Naive thymus-derived CD4-positive, alpha-beta T cell (primary cell): ENCODE measurements around the gene SPP2. TPM values are rescaled to one million over a fixed set of nuclear protein-coding genes. Genes with fewer than 3 reads are reported as not detected.

ENCODE experiments used
- ATAC-seq: fragments of 150-1000 bp; cut with Tn5 transposase; 2 replicates; pipeline ENCODE4 v1.10.0; 2021; ENCODE audit warnings: mild to moderate bottlenecking, moderate library complexity
- CTCF ChIA-PET: fragments of 350-600 bp; sonication (Branson Sonifier 250); formaldehyde crosslinking; loops from one replicate; lab custom pipeline; 2021; ENCODE audit warnings: antibody characterized with exemption; lab: Charles Lee
- POLR2A ChIA-PET: fragments of 350-600 bp; sonication (Branson Sonifier 250); formaldehyde crosslinking; loops from one replicate; lab custom pipeline; 2021; ENCODE audit warnings: antibody characterized with exemption, inconsistent platforms; lab: Charles Lee
- DNase-seq, 9 donors: peaks; one replicate each; pipeline versions ENCODE4 v3.0.0 to v3.0.0-alpha.2; 2020 to 2022; ENCODE audit warnings: mixed read lengths in 1 of 9
- H3K27ac ChIP-seq: one replicate; pipeline ENCODE4 v1.7.0; 2013; ENCODE audit warnings: mild to moderate bottlenecking, low read depth, low read length, moderate library complexity
- H3K27me3 ChIP-seq, 2 donors: one replicate each; pipeline ENCODE4 v1.7.0; 2013; ENCODE audit warnings: low read length in 2 of 2, mild to moderate bottlenecking in 2 of 2, moderate library complexity in 2 of 2; ENCODE audit not compliant: control insufficient read depth in 2 of 2, insufficient read depth in 2 of 2
- H3K36me3 ChIP-seq, 3 experiments: 1 replicate in 2 of 3; 2 replicates in 1 of 3; pipeline ENCODE4 v1.7.0; 2013; ENCODE audit warnings: low read length in 3 of 3, mild to moderate bottlenecking in 3 of 3, moderate library complexity in 1 of 3; ENCODE audit not compliant: insufficient read depth in 3 of 3, control insufficient read depth in 2 of 3
- H3K4me1 ChIP-seq, 2 donors: one replicate each; pipeline ENCODE4 v1.7.0; 2013; ENCODE audit warnings: low read length in 2 of 2, mild to moderate bottlenecking in 2 of 2, moderate library complexity in 1 of 2; ENCODE audit not compliant: control insufficient read depth in 2 of 2, insufficient read depth in 2 of 2
- H3K4me3 ChIP-seq: 2 replicates; pipeline ENCODE4 v1.7.0; 2013; ENCODE audit warnings: mild to moderate bottlenecking, low read length
- H3K9me3 ChIP-seq, 3 experiments: 1 replicate in 2 of 3; 2 replicates in 1 of 3; pipeline ENCODE4 v1.7.0; 2013; ENCODE audit warnings: low read length in 3 of 3; ENCODE audit not compliant: control insufficient read depth in 2 of 3
- H3K27ac Mint-ChIP-seq, 9 donors: one replicate each; pipeline ENCODE4 v1.8.0; 2020 to 2022; ENCODE audit warnings: mixed read lengths in 9 of 9, mild to moderate bottlenecking in 8 of 9, moderate library complexity in 5 of 9, inconsistent platforms in 2 of 9
- H3K27me3 Mint-ChIP-seq, 5 donors: one replicate each; pipeline ENCODE4 v1.8.0; 2021 to 2022; ENCODE audit warnings: mixed read lengths in 5 of 5, mild to moderate bottlenecking in 1 of 5
- H3K36me3 Mint-ChIP-seq, 5 donors: one replicate each; pipeline ENCODE4 v1.8.0; 2020 to 2022; ENCODE audit warnings: mixed read lengths in 5 of 5, mild to moderate bottlenecking in 3 of 5, inconsistent platforms in 1 of 5
- H3K4me1 Mint-ChIP-seq, 7 donors: one replicate each; pipeline ENCODE4 v1.8.0; 2020 to 2022; ENCODE audit warnings: mixed read lengths in 7 of 7, mild to moderate bottlenecking in 3 of 7, inconsistent platforms in 1 of 7
- H3K4me3 Mint-ChIP-seq, 10 donors: one replicate each; pipeline ENCODE4 v1.8.0; 2020 to 2022; ENCODE audit warnings: mild to moderate bottlenecking in 10 of 10, mixed read lengths in 10 of 10, moderate library complexity in 6 of 10, inconsistent platforms in 2 of 10
- H3K9me3 Mint-ChIP-seq, 11 donors: one replicate each; pipeline ENCODE4 v1.8.0; 2020 to 2022; ENCODE audit warnings: mixed read lengths in 11 of 11, mild to moderate bottlenecking in 4 of 11, inconsistent platforms in 1 of 11, moderate library complexity in 1 of 11
- intact Hi-C, 2 donors: fragments of 100-400 bp; cut with micrococcal nuclease; formaldehyde crosslinking; loops; one replicate each; pipeline ENCODE4 v1.15.1; 2023
- polyA plus RNA-seq, 2 donors: library from polyadenylated mRNA; unstranded; fragments of 300-500 nt; fragmentation: Illumina TruSeq; gene quantifications; one replicate each; pipeline ENCODE4 v1.2.3, GENCODE V29; 2021
- total RNA-seq, 6 experiments: library from RNA in 5 of 6; stranded (reverse) in 5 of 6; gene quantifications; 1 replicate in 5 of 6; 2 replicates in 1 of 6; pipeline ENCODE4 v1.2.3 and lab custom pipeline; 2021 to 2026

Gene SPP2
- total and polyA plus RNA-seq, 7 experiments from 2014 or later, result not detected

GRCh38 chr2:234047361-234047760 lies 3.1 kb upstream of the SPP2 start:
- intact Hi-C loops, result no loop called here
- no peaks in the 10 kb centered on the region for H3K4me1 ChIP-seq
- no peak overlapping the region for H3K4me3 Mint-ChIP-seq
- no peak overlapping the region for H3K27ac Mint-ChIP-seq
- ATAC-seq, result no peak
- H3K9me3 ChIP-seq, result no peaks in the 10 kb centered on the region
- no peak overlapping the region for H3K4me3 ChIP-seq
- no peaks in the 10 kb centered on the region for H3K27me3 ChIP-seq
- DNase-seq, result no peak
- peaks cover 2 to 12% (median 4%) of the 10 kb centered on the region in 7 donors for H3K4me1 Mint-ChIP-seq
- ChIA-PET POLR2A (no interaction called here), CTCF (no interaction called here)
- peaks cover 0 to 8% (median 0%) of the 10 kb centered on the region in 11 donors for H3K9me3 Mint-ChIP-seq
- no peaks in the 10 kb centered on the region for H3K36me3 ChIP-seq
- H3K36me3 Mint-ChIP-seq, result no peaks in the 10 kb centered on the region
- H3K27me3 Mint-ChIP-seq, result peaks cover 0 to 52% (median 0%) of the 10 kb centered on the region in 5 donors
- H3K27ac ChIP-seq, result no peak overlapping the region

GRCh38 chr2:234048049-234048448 lies 2.5 kb upstream of the SPP2 start:
- Mint-ChIP-seq H3K36me3 (no peaks in the 10 kb centered on the region), H3K4me3 (no peak overlapping the region), H3K27me3 (peaks cover 0 to 51% (median 0%) of the 10 kb centered on the region in 5 donors), H3K27ac (no peak overlapping the region), H3K9me3 (peaks cover 0 to 11% (median 0%) of the 10 kb centered on the region in 11 donors), H3K4me1 (peaks cover 2 to 12% (median 4%) of the 10 kb centered on the region in 7 donors)
- Histone ChIP-seq H3K36me3 (no peaks in the 10 kb centered on the region), H3K4me3 (no peak overlapping the region), H3K9me3 (no peaks in the 10 kb centered on the region), H3K4me1 (no peaks in the 10 kb centered on the region), H3K27ac (no peak overlapping the region), H3K27me3 (no peaks in the 10 kb centered on the region)
- intact Hi-C loops, result no loop called here
- POLR2A ChIA-PET, result no interaction called here
- DNase-seq (no peak), ATAC-seq (no peak)
- CTCF ChIA-PET, result no interaction called here

GRCh38 chr2:234051374-234052070 lies 1.0 kb downstream of the SPP2 start:
- Mint-ChIP-seq H3K4me1 (peaks cover 2 to 12% (median 5%) of the 10 kb centered on the region in 7 donors), H3K4me3 (no peak overlapping the region), H3K27ac (no peak overlapping the region), H3K9me3 (peaks cover 0 to 7% (median 0%) of the 10 kb centered on the region in 11 donors), H3K36me3 (no peaks in the 10 kb centered on the region), H3K27me3 (peaks cover 0 to 42% (median 4%) of the 10 kb centered on the region in 5 donors)
- H3K4me1 ChIP-seq, result no peaks in the 10 kb centered on the region
- POLR2A ChIA-PET, result no interaction called here
- no peak for ATAC-seq
- H3K4me3 ChIP-seq, result no peak overlapping the region
- H3K27ac ChIP-seq, result no peak overlapping the region
- CTCF ChIA-PET, result interaction anchor here (0.6 kb wide), 1 partner anchor 217 kb away, joined by 3 read pairs; no protein-coding TSS in a partner anchor
- H3K27me3 ChIP-seq, result no peaks in the 10 kb centered on the region
- no peak for DNase-seq
- H3K9me3 ChIP-seq, result no peaks in the 10 kb centered on the region
- intact Hi-C loops, result no loop called here
- no peaks in the 10 kb centered on the region for H3K36me3 ChIP-seq

- Mint-ChIP-seq H3K4me3 (no peak overlapping the region), H3K27me3 (peaks cover 4 to 42% (median 10%) of the 10 kb centered on the region in 5 donors), H3K27ac (no peak overlapping the region), H3K4me1 (peaks cover 0 to 9% (median 0%) of the 10 kb centered on the region in 7 donors), H3K9me3 (peaks cover 0 to 2% (median 0%) of the 10 kb centered on the region in 11 donors), H3K36me3 (peaks cover 0 to 4% (median 0%) of the 10 kb centered on the region in 5 donors)
- DNase-seq, result no peak
- H3K4me1 ChIP-seq, result no peaks in the 10 kb centered on the region
- H3K9me3 ChIP-seq, result no peaks in the 10 kb centered on the region
- H3K27me3 ChIP-seq, result no peaks in the 10 kb centered on the region
- intact Hi-C loops, result no loop called here
- POLR2A ChIA-PET, result no interaction called here
- H3K4me3 ChIP-seq, result no peak overlapping the region
- ATAC-seq, result no peak
- CTCF ChIA-PET, result no interaction called here
- H3K27ac ChIP-seq, result no peak overlapping the region
- no peaks in the 10 kb centered on the region for H3K36me3 ChIP-seq
Measured at GRCh38 chr2:234058881-234059280, 8.4 kb downstream of the SPP2 start.

GRCh38 chr2:234060236-234060635 lies 9.7 kb downstream of the SPP2 start:
- CTCF ChIA-PET, result no interaction called here
- Mint-ChIP-seq H3K27ac (no peak overlapping the region), H3K4me3 (no peak overlapping the region), H3K4me1 (peaks cover 0 to 12% (median 4%) of the 10 kb centered on the region in 7 donors), H3K9me3 (peaks cover 0 to 2% (median 0%) of the 10 kb centered on the region in 11 donors), H3K36me3 (peaks cover 0 to 4% (median 0%) of the 10 kb centered on the region in 5 donors), H3K27me3 (peaks cover 4 to 45% (median 9%) of the 10 kb centered on the region in 5 donors)
- DNase-seq (no peak), ATAC-seq (no peak)
- H3K27ac ChIP-seq, result no peak overlapping the region
- intact Hi-C loops, result no loop called here
- no peaks in the 10 kb centered on the region for H3K4me1 ChIP-seq
- H3K36me3 ChIP-seq, result no peaks in the 10 kb centered on the region
- no peaks in the 10 kb centered on the region for H3K9me3 ChIP-seq
- POLR2A ChIA-PET, result no interaction called here
- H3K4me3 ChIP-seq, result no peak overlapping the region
- no peaks in the 10 kb centered on the region for H3K27me3 ChIP-seq

GRCh38 chr2:234061624-234062257 lies 11.2 kb downstream of the SPP2 start:
- Mint-ChIP-seq H3K4me1 (peaks cover 0 to 12% (median 4%) of the 10 kb centered on the region in 7 donors), H3K36me3 (peaks cover 0 to 4% (median 0%) of the 10 kb centered on the region in 5 donors), H3K9me3 (peaks cover 0 to 2% (median 0%) of the 10 kb centered on the region in 11 donors), H3K27me3 (peaks cover 4 to 47% (median 9%) of the 10 kb centered on the region in 5 donors), H3K27ac (no peak overlapping the region), H3K4me3 (no peak overlapping the region)
- Histone ChIP-seq H3K27ac (no peak overlapping the region), H3K27me3 (no peaks in the 10 kb centered on the region), H3K36me3 (no peaks in the 10 kb centered on the region), H3K9me3 (no peaks in the 10 kb centered on the region), H3K4me1 (no peaks in the 10 kb centered on the region), H3K4me3 (no peak overlapping the region)
- CTCF ChIA-PET, result no interaction called here
- POLR2A ChIA-PET, result no interaction called here
- ATAC-seq, result peak; percentile 46
- intact Hi-C loops, result no loop called here
- DNase-seq, result no peak
